HFF-Myc (cell line): ENCODE data around the gene NR1H3.

ENCODE experiments used
- DNase-seq: peaks from one replicate; pipeline ENCODE4 v3.0.0-alpha.2; 2011; ENCODE audit warnings: low read depth; ENCODE audit errors: extremely low read depth
- H3K4me3 ChIP-seq: replicated peaks from 2 replicates; pipeline ENCODE4 v1.5.1; 2011; ENCODE audit warnings: low read depth, mild to moderate bottlenecking, control low read depth, low read length
- TF ChIP-seq, protein P1 (sequence below): IDR thresholded peaks from 2 replicates; pipeline ENCODE4 v1.5.1; 2012; ENCODE audit warnings: mild to moderate bottlenecking, low read depth, low read length, control low read depth; ENCODE audit errors: missing control alignments

The NR1H3 gene

DNA sequence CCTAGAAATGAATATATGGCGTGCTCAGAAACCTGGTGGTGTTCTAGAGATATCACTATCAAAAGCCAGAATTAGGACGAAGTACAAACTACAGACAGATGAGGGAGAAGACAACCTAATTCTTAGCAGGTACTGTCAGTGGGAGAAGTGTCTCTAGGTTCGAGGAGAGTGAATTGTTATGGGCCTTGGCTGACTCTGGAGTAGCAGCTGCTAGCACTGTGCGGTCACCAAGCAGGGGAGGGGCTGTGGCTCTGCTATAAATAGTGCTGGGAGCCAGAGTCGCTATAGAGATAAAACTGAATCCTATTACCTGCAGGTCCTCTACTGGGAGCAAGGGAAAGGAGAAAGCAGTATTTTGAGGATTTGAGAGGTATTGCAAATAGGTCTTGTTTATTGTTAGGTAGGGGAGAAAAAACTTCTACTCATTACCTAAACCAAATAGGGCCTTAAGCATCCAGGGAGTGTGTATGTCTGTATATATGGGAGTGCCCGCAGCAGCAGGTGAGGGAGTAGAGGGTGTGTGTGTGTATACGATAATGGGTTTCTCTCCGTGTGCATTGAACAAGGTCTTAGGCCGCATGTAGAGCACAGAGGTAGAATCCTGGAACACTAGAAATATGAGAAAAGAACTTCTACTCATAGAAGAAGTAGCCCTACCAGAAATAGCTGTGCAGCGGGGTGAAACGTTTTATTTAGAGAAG, 14.3 kb downstream of the NR1H3 start:
- TF ChIP-seq, protein P1, sequence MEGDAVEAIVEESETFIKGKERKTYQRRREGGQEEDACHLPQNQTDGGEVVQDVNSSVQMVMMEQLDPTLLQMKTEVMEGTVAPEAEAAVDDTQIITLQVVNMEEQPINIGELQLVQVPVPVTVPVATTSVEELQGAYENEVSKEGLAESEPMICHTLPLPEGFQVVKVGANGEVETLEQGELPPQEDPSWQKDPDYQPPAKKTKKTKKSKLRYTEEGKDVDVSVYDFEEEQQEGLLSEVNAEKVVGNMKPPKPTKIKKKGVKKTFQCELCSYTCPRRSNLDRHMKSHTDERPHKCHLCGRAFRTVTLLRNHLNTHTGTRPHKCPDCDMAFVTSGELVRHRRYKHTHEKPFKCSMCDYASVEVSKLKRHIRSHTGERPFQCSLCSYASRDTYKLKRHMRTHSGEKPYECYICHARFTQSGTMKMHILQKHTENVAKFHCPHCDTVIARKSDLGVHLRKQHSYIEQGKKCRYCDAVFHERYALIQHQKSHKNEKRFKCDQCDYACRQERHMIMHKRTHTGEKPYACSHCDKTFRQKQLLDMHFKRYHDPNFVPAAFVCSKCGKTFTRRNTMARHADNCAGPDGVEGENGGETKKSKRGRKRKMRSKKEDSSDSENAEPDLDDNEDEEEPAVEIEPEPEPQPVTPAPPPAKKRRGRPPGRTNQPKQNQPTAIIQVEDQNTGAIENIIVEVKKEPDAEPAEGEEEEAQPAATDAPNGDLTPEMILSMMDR = no peak
- H3K4me3 ChIP-seq = no peak overlapping the region
- no peak for DNase-seq

DNA sequence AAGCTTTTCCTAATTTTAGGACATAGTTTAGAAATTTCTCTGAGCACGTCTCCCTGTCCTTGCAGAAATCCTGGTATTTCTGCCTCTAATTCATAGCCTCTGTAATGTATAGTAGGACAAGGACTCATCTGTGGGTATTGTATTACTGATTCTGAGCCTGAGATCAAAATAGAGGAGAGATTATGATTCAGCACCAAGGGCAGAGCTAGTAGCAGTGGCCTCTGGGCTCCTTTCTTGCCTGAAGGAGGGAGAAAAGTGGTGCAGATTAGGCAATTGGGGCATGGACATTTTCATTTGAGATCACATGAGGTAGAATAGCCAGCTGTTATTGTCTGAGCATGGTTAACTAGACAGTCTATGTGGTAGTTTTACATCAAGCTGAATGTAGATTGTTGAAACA, 14.9 kb downstream of the NR1H3 start:
- H3K4me3 ChIP-seq = no peak overlapping the region
- TF ChIP-seq, protein P1 = no peak
- no peak for DNase-seq

DNA sequence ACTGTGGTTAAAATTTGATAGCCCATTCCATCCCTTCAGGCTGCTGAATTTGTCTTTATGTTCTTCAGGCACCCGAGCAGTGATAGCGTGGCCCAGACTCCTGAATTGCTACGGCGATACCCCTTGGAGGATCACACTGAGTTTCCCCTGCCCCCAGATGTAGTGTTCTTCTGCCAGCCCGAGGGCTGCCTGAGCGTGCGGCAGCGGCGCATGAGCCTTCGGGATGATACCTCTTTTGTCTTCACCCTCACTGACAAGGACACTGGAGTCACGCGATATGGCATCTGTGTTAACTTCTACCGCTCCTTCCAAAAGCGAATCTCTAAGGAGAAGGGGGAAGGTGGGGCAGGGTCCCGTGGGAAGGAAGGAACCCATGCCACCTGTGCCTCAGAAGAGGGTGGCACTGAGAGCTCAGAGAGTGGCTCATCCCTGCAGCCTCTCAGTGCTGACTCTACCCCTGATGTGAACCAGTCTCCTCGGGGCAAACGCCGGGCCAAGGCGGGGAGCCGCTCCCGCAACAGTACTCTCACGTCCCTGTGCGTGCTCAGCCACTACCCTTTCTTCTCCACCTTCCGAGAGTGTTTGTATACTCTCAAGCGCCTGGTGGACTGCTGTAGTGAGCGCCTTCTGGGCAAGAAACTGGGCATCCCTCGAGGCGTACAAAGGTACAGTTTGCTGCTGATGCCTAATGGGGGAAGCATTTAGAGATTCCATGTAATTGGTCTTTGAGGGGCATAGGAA, 16.9 kb downstream of the NR1H3 start:
- DNase-seq = no peak
- no peak overlapping the region for H3K4me3 ChIP-seq
- TF ChIP-seq, protein P1 = no peak

DNA sequence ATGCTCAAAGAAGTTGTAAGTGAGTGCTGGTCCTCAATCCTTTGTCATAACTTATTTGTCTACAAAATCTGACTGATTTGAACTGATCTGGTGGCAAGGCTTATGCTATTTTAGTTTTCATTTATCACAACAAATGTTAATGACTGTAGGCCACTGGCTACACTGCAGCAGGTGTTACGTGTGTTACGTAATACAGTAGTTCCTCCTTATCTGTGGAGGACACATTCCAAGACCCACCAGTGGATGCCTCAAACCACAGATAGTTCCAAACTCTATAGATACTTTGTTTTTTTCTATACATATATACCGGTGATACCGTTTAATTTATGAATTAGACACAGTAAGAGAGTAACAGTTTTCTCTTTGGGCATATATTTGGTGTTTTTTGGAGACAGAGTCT, 19.1 kb downstream of the NR1H3 start:
- H3K4me3 ChIP-seq = no peak overlapping the region
- no peak for DNase-seq
- TF ChIP-seq, protein P1 = no peak

DNA sequence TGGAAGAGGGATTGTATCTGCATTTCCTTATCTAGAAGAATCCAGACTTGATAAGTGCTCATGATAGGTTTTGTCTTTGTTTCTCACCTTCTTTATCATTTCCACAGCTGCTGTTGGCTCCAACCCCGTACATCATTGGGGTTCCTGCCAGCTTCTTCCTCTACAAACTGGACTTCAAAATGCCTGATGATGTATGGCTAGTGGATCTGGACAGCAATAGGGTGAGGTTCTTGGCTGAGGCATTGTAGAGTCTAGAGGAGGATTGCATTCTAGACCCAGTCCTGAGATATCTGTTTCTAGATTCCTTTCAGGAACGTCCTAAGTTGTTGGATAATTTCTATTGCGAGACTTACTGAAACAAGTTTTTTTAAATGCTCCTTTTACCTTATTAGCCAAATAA, 20.3 kb downstream of the NR1H3 start:
- TF ChIP-seq, protein P1 = no peak
- H3K4me3 ChIP-seq = no peak overlapping the region
- no peak for DNase-seq

DNA sequence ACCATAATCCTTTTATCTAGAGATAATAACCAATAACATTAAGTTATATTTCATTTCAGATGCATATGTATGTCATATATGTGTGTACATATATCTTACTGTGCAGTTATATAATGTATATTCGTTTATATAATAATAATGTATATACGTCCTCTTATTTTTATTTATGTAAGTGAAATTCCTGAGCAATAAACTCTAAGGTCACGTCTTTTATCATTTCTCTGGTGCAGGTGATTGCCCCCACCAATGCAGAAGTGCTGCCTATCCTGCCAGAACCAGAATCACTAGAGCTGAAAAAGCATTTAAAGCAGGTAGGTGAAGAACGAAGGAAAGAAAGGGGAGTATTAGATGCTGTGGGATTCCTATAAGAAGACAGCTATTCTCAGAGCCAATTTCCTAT, 21.0 kb downstream of the NR1H3 start:
- no peak overlapping the region for H3K4me3 ChIP-seq
- no peak for DNase-seq
- TF ChIP-seq, protein P1 = no peak
